Activated CD4-positive, alpha-beta T cell treated with anti-CD3 and anti-CD28 coated beads, Interleukin-10, Interleukin-2, amounts not matched to agents 100 ng/mL and 50 ng/mL, durations not matched to agents 16 hours and 8 hours (primary cell): ENCODE results near the gene JAZF1.

ENCODE experiments used
- DNase-seq: peaks from one replicate; pipeline ENCODE4 v3.0.0-alpha.2; 2020

The JAZF1 gene

GRCh38 chr7:27955011-27955410 lies 225.6 kb downstream of the JAZF1 start:
- no peak for DNase-seq

- DNase-seq = no peak
Measured at GRCh38 chr7:27953777-27954176, 226.8 kb downstream of the JAZF1 start.

- no peak for DNase-seq
Measured at GRCh38 chr7:27953361-27953760, 227.2 kb downstream of the JAZF1 start.

- DNase-seq = no peak
Measured at GRCh38 chr7:27952456-27953285, 227.9 kb downstream of the JAZF1 start.

- no peak for DNase-seq
Measured at GRCh38 chr7:27950123-27950522, 230.5 kb downstream of the JAZF1 start.

- no peak for DNase-seq
Measured at GRCh38 chr7:27948861-27949260, 231.7 kb downstream of the JAZF1 start.

GRCh38 chr7:27947586-27948278 lies 232.9 kb downstream of the JAZF1 start:
- DNase-seq = no peak

- DNase-seq = no peak
Measured at GRCh38 chr7:27946351-27946750, 234.2 kb downstream of the JAZF1 start.

GRCh38 chr7:27945058-27945795 lies 235.4 kb downstream of the JAZF1 start:
- DNase-seq = no peak

GRCh38 chr7:27944643-27945042 lies 236.0 kb downstream of the JAZF1 start:
- no peak for DNase-seq

GRCh38 chr7:27943241-27943640 lies 237.4 kb downstream of the JAZF1 start:
- DNase-seq = no peak

GRCh38 chr7:27942711-27943110 lies 237.9 kb downstream of the JAZF1 start:
- no peak for DNase-seq

GRCh38 chr7:27941522-27941921 lies 239.1 kb downstream of the JAZF1 start:
- DNase-seq = no peak

- no peak for DNase-seq
Measured at GRCh38 chr7:27940341-27940740, 240.3 kb downstream of the JAZF1 start.

GRCh38 chr7:27939893-27940292 lies 240.7 kb downstream of the JAZF1 start:
- DNase-seq = no peak

- DNase-seq = no peak
Measured at GRCh38 chr7:27936768-27937102, 243.9 kb downstream of the JAZF1 start.

GRCh38 chr7:27936047-27936767 lies 244.4 kb downstream of the JAZF1 start:
- no peak for DNase-seq

- DNase-seq = no peak
Measured at GRCh38 chr7:27933671-27934565, 246.7 kb downstream of the JAZF1 start.

GRCh38 chr7:27930910-27931476 lies 249.6 kb downstream of the JAZF1 start:
- DNase-seq = peak; percentile 28

GRCh38 chr7:27929127-27929526 lies 251.5 kb downstream of the JAZF1 start:
- no peak for DNase-seq

- no peak for DNase-seq
Measured at GRCh38 chr7:27928001-27928400, 252.6 kb downstream of the JAZF1 start.
